ENCODE data around the gene NT5M. TPM values are rescaled to one million over a fixed set of nuclear protein-coding genes. Genes with fewer than 3 reads are reported as not detected.

Gene NT5M
- total RNA-seq, 1 experiment from 2014 or later, result 10.2 TPM

- TF ChIP-seq REST (IDR thresholded peaks at IDR 0.05; ENCODE audit: low read depth) (no peak), ZFX (IDR thresholded peaks at IDR 0.05) (no peak), ELF1 (IDR thresholded peaks at IDR 0.05; ENCODE audit: borderline replicate concordance, low read depth) (no peak), ZBTB33 (IDR thresholded peaks at IDR 0.05; ENCODE audit: extremely low read depth, insufficient replicate concordance, low read length) (no peak), POLR2AphosphoS5 (IDR thresholded peaks at IDR 0.05; ENCODE audit: low read depth, low read length) (no peak), ATF3 (IDR thresholded peaks at IDR 0.05) (no peak), FOSL1 (IDR thresholded peaks at IDR 0.05; ENCODE audit: low read depth) (no peak), POLR2A (IDR thresholded peaks at IDR 0.05; ENCODE audit: borderline replicate concordance, extremely low read depth, insufficient read depth, insufficient read length) (no peak), SIN3A (IDR thresholded peaks at IDR 0.05; ENCODE audit: low read depth) (no peak), EGR1 (IDR thresholded peaks at IDR 0.05; ENCODE audit: low read depth) (no peak), ZNF274 (IDR thresholded peaks at IDR 0.05; ENCODE audit: low read depth, low read length) (no peak), CEBPB (IDR thresholded peaks at IDR 0.05; ENCODE audit: low read depth) (no peak), EZH2phosphoT487 (IDR thresholded peaks at IDR 0.05; ENCODE audit: borderline replicate concordance) (no peak), CBX3 (IDR thresholded peaks at IDR 0.05; ENCODE audit: low read depth) (no peak), TCF7L2 (IDR thresholded peaks at IDR 0.05; ENCODE audit: borderline replicate concordance, extremely low read depth, insufficient read depth, insufficient read length) (no peak)
- Histone ChIP-seq H3K4me2 (ENCODE audit: low read length) (no peak overlapping the region), H3K9me3 (ENCODE audit: control insufficient read depth in 1 of 2, insufficient read depth in 1 of 2, low read depth in 1 of 2, low read length in 2 of 2) (no peaks in the 10 kb centered on the region), H3K9me2 (ENCODE audit: insufficient read depth) (no peaks in the 10 kb centered on the region), H3K4me1 (ENCODE audit: control insufficient read depth in 1 of 2, insufficient read depth in 2 of 2, low read length in 2 of 2) (no peaks in the 10 kb centered on the region), H3K27me3 (ENCODE audit: insufficient read depth, low read length) (no peaks in the 10 kb centered on the region), H3K27ac (ENCODE audit: low read depth, low read length) (no peak overlapping the region), H3K9ac (ENCODE audit: low read length) (no peak overlapping the region), H3K79me2 (ENCODE audit: insufficient read depth, low read length) (peaks cover 5% of the 10 kb centered on the region; the same call in 1 of the 2 replicates), H3K4me3 (replicated peaks in 1 of 2; ENCODE audit: low read depth in 1 of 2, low read length in 2 of 2) (no peak overlapping the region), H4K20me1 (ENCODE audit: insufficient read depth) (no peaks in the 10 kb centered on the region), H2AFZ (ENCODE audit: low read depth, low read length, poor library complexity, severe bottlenecking) (no peak overlapping the region), H3K36me3 (ENCODE audit: control insufficient read depth in 1 of 2, insufficient read depth in 2 of 2, low read length in 2 of 2) (peaks cover 47 to 51% of the 10 kb centered on the region in 2 experiments)
- intact Hi-C loops (cut with micrococcal nuclease), result no loop called here
- ChIA-PET RAD21 (ENCODE audit: low non-redundant PET in 1 of 2, low total read pairs in 2 of 2, uncharacterized antibody in 2 of 2, unreplicated experiment in 2 of 2) (no interaction called here), CTCF (interaction anchor here (0.9 kb wide), 1 partner anchor 10 kb away, joined by 4 read pairs; no protein-coding TSS in a partner anchor), POLR2A (interaction anchor here (0.7 kb wide), 1 partner anchor 24 kb away, joined by 3 read pairs; no protein-coding TSS in a partner anchor)
- no TSS peak for BruUV-seq (replicated peaks)
- DNase-seq (ENCODE audit: low read depth, low spot score) (no peak), ATAC-seq (no peak)
These were observed 44.2 kb upstream of the NT5M start for GRCh38 chr17:17258998-17259397.
